ENCODE results near the gene JAM2. TPM values are rescaled to one million over a fixed set of nuclear protein-coding genes. Genes with fewer than 3 reads are reported as not detected.

JAM2 gene
- polyA plus RNA-seq, 3 donors from 2014 or later = not detected

DNA sequence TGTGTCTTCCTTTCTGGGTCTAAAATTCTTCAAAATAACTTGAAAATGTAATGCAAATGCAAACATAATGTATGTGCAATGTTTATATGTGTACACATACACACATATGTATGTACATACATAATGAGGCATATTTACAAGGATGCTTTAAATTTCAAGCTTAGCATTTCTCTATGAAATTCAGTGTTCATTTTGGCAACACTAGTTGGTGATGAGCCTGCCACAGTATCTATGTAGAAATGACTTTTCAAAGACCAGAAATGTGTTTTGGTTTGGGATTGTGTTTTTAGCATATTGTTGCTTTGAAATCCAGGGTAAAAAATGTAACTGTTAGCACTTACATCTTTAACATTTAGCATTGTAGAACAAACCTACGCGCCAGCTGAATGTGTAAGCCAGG is 105.8 kb downstream of the JAM2 start:
- no peak overlapping the region for H3K27ac Mint-ChIP-seq
- H3K9me3 Mint-ChIP-seq = no peaks in the 10 kb centered on the region
- no peak overlapping the region for H3K4me3 Mint-ChIP-seq
- peaks cover 9 to 35% of the 10 kb centered on the region in 2 donors for H3K4me1 Mint-ChIP-seq
- H3K27me3 Mint-ChIP-seq (ENCODE audit: low read depth in 3 of 3) = peaks cover 0 to 3% (median 0%) of the 10 kb centered on the region in 3 donors
- H3K36me3 Mint-ChIP-seq = peaks cover 0 to 14% (median 4%) of the 10 kb centered on the region in 3 donors
- DNase-seq = no peak

DNA sequence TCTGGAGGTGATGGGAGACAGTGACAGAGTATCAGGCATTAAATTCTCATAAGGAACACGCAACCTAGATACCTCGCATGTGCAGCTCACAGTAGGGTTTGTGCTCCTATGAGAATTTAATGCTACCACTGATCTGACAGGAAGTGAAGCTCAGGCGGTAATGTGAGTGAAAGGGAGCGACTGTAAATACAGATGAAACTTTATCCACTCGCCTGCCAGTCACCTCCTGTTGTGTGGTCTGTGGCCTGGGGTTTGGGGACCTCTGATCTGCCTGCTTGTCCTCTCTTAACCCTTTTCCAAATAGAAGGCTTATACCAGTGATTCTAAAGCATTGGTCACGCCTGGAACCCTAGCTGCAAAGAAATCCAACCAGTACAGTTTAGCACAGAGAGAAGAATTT is 111.0 kb downstream of the JAM2 start:
- Mint-ChIP-seq H3K27me3 (ENCODE audit: low read depth in 3 of 3) (peaks cover 0 to 3% (median 0%) of the 10 kb centered on the region in 3 donors), H3K36me3 (peaks cover 16 to 24% (median 18%) of the 10 kb centered on the region in 3 donors), H3K4me3 (peak overlapping the region; percentile 1 to 73 (median 33)), H3K27ac (peak overlapping the region; percentile 75 to 95 (median 82)), H3K9me3 (no peaks in the 10 kb centered on the region), H3K4me1 (peaks cover 16 to 25% of the 10 kb centered on the region in 2 donors)
- DNase-seq = peak in 2 of 3 donors; percentile 5 to 7

DNA sequence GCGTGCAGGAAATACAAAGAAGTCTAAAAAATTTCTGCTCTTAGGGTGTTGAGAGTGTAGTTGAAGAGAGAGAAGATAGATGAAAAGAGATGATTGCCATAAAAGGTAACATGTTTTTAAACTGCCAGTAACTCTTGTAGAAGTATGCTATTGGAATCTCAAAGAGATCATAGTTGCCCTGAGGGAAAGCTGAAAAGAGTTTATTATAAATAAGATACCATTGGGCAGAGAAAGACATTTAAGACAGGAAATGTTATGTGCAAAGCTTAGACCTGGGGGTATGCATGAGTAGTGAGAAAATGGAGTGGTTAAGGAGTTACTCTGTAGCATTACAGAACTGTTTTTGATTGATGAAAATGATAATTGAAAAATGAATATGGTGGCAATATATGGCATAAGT is 113.4 kb downstream of the JAM2 start:
- H3K27ac Mint-ChIP-seq = peak overlapping the region in 1 of 6 donors; percentile 1
- DNase-seq = no peak
- H3K4me1 Mint-ChIP-seq = peaks cover 28 to 45% of the 10 kb centered on the region in 2 donors
- no peak overlapping the region for H3K4me3 Mint-ChIP-seq
- H3K9me3 Mint-ChIP-seq = no peaks in the 10 kb centered on the region
- peaks cover 19 to 30% (median 27%) of the 10 kb centered on the region in 3 donors for H3K36me3 Mint-ChIP-seq
- H3K27me3 Mint-ChIP-seq (ENCODE audit: low read depth in 3 of 3) = peaks cover 0 to 3% (median 3%) of the 10 kb centered on the region in 3 donors

DNA sequence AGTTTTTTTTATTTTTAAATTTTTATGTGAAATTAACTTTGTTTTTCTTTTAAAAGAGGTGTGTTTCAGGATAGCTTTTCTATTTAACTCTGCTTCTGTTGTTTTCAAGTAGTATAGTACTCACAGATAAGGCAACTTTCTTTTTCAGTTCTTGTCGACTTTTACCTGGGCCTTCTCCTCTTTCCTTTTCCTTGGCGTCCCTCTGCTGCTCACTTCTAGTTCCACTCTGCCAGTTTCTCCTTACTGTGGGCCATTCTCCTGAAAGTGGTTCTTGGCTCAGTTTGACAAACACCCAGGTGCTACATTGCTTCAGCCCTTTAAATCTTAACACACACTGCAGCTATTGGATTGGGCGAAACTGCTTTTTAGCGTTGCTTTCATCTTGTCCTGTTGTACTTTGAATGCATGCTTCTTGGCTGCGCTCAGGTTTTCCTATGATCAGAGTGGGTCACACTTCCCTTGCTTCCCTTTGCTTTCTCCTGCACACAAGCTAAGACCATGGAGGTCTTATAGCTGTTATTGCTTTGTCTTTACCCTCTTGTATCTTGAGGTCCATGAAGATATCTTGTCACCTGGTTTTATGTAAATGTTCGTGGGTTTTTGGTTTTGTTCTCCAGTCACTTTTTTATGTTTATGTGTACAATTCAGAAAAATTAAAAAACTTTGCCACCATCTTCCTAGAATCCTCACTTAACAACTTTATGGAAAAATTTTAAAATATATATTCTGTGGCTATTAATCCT is 117.3 kb downstream of the JAM2 start:
- H3K27ac Mint-ChIP-seq = peak overlapping the region; percentile 3 to 68 (median 54)
- peaks cover 0 to 5% (median 0%) of the 10 kb centered on the region in 3 donors for H3K27me3 Mint-ChIP-seq (ENCODE audit: low read depth in 3 of 3)
- DNase-seq = no peak
- peak overlapping the region in 3 of 5 donors; percentile 39 to 60 (median 48) for H3K4me3 Mint-ChIP-seq
- peaks cover 28 to 63% (median 38%) of the 10 kb centered on the region in 3 donors for H3K36me3 Mint-ChIP-seq
- H3K4me1 Mint-ChIP-seq = peaks cover 20 to 46% of the 10 kb centered on the region in 2 donors
- H3K9me3 Mint-ChIP-seq = no peaks in the 10 kb centered on the region

DNA sequence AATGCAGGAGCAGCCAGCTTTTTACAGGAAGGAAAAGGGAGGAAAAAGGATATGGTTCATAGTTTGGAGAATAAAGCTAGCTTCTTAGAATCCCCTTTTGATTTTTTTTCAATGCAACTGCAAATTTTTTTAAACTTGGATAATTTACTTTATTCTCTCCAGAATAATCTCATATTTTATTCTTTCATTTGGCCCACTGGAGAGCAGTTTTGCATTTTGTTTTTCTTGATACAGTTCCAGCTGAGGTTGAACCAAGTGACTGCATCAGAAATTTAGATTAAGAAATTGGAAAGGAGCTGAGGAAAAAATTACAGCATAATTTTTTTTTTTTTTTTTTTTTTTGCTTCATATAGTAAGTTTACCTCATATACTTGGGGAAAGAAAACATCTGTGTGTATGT is 118.5 kb downstream of the JAM2 start:
- H3K4me1 Mint-ChIP-seq = peaks cover 20 to 46% of the 10 kb centered on the region in 2 donors
- H3K27me3 Mint-ChIP-seq (ENCODE audit: low read depth in 3 of 3) = peaks cover 0 to 5% (median 0%) of the 10 kb centered on the region in 3 donors
- H3K9me3 Mint-ChIP-seq = no peaks in the 10 kb centered on the region
- peaks cover 26 to 64% (median 38%) of the 10 kb centered on the region in 3 donors for H3K36me3 Mint-ChIP-seq
- H3K27ac Mint-ChIP-seq = peak overlapping the region in 4 of 6 donors; percentile 3 to 55 (median 29)
- no peak overlapping the region for H3K4me3 Mint-ChIP-seq
- no peak for DNase-seq

DNA sequence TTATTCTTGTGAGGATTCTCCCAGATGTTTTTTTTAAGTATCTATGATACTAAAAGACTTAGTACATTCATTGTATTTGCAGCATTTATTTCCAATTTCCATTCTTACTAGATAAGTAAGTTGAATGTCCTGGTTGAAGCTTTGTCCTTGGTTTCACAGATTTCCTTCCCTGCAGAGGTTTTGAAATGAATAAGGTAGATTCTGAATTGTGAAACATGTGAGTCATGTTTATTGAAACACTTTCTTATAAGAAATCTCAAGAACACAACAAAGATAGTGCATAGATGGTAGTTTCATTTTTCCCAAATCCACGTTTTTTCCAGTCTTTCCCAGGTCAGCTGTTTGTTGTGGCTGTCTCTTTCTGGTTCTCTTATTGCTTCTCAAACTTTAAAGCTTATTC is 120.5 kb downstream of the JAM2 start:
- Mint-ChIP-seq H3K36me3 (peaks cover 23 to 61% (median 38%) of the 10 kb centered on the region in 3 donors), H3K4me3 (no peak overlapping the region), H3K9me3 (no peaks in the 10 kb centered on the region), H3K27me3 (ENCODE audit: low read depth in 3 of 3) (peaks cover 0 to 5% (median 0%) of the 10 kb centered on the region in 3 donors), H3K4me1 (peaks cover 19 to 46% of the 10 kb centered on the region in 2 donors), H3K27ac (peak overlapping the region in 2 of 6 donors; percentile 18 to 21)
- DNase-seq = no peak

DNA sequence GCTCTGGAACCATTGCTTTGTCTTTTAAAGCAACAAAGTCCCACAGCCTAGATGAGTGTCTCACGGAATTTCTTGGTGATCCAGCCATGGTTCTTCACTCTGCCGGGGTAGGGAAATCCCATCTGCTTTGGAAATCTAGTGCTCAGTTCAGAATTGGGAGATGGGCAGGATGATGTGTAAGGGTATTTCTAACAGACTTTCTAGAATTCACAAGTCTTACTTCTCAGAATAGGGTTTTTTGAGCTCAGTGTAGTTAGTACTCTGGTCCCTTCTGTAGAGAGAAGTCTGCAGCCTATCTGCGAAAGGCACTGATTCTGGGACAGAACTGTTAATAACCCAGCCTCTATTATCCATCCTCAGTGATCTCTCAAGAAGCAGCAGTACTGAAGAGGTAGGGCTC is 121.0 kb downstream of the JAM2 start:
- no peaks in the 10 kb centered on the region for H3K9me3 Mint-ChIP-seq
- peaks cover 0 to 5% (median 0%) of the 10 kb centered on the region in 3 donors for H3K27me3 Mint-ChIP-seq (ENCODE audit: low read depth in 3 of 3)
- no peak overlapping the region for H3K4me3 Mint-ChIP-seq
- peaks cover 25 to 62% (median 39%) of the 10 kb centered on the region in 3 donors for H3K36me3 Mint-ChIP-seq
- H3K27ac Mint-ChIP-seq = peak overlapping the region in 2 of 6 donors; percentile 18 to 22
- DNase-seq = no peak
- peaks cover 19 to 45% of the 10 kb centered on the region in 2 donors for H3K4me1 Mint-ChIP-seq

DNA sequence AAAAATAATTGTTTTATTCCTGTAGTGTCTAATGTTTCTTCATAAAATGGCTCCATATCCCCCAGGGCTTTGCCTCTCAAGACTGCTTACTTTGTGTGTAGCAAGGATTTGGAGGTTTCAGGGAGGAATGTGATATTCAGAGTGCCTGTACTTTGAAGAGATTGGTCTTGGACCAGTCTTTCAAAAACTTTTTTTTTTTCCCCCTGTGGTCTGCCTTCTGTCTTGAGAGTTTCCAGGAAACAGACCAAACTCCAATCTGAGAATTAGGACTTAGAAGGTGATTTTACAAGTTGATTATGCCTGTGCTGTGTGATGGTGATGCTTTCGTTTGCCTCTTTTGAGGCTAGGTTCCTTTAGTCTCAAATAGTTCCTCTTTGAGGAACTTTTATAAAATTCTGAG is 121.6 kb downstream of the JAM2 start:
- H3K4me3 Mint-ChIP-seq = no peak overlapping the region
- no peaks in the 10 kb centered on the region for H3K9me3 Mint-ChIP-seq
- H3K27ac Mint-ChIP-seq = peak overlapping the region in 1 of 6 donors; percentile 18
- peaks cover 0 to 3% (median 0%) of the 10 kb centered on the region in 3 donors for H3K27me3 Mint-ChIP-seq (ENCODE audit: low read depth in 3 of 3)
- H3K4me1 Mint-ChIP-seq = peaks cover 19 to 39% of the 10 kb centered on the region in 2 donors
- DNase-seq = no peak
- peaks cover 30 to 62% (median 45%) of the 10 kb centered on the region in 3 donors for H3K36me3 Mint-ChIP-seq

DNA sequence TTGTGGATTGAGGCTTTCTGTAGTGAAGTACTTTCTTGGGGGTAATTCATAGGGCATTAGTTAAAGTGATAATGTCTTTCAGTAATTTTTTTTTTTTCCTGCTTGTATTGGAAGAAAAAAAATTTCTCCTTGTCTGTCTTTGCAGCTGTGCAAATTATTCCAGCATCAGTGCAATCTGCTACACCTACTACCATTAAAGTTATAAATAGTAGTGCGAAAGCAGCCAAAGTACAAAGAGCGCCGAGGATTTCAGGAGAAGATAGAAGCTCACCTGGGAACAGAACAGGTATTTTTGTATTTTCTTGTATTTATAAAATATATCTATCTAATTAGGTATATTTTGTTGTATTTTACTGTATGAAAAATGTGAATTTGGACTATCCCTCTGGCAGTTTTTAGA is 125.0 kb downstream of the JAM2 start:
- peaks cover 5 to 14% of the 10 kb centered on the region in 2 donors for H3K4me1 Mint-ChIP-seq
- no peaks in the 10 kb centered on the region for H3K9me3 Mint-ChIP-seq
- no peak overlapping the region for H3K4me3 Mint-ChIP-seq
- H3K27ac Mint-ChIP-seq = no peak overlapping the region
- peaks cover 0 to 2% (median 0%) of the 10 kb centered on the region in 3 donors for H3K27me3 Mint-ChIP-seq (ENCODE audit: low read depth in 3 of 3)
- DNase-seq = no peak
- peaks cover 31 to 71% (median 35%) of the 10 kb centered on the region in 3 donors for H3K36me3 Mint-ChIP-seq

Other genes starting within 250 kb of the JAM2 start
- gene MRPL39, start 31.8 kb upstream of the JAM2 start, polyA plus RNA-seq = 10 to 100 TPM; 20.2 to 33.0 (median 22.8) TPM
- 100 to 1,000 TPM; 343 to 470 (median 345) TPM for gene ATP5PF, start 95.6 kb downstream of the JAM2 start, polyA plus RNA-seq
- 10 to 100 TPM; 12.6 to 20.8 (median 14.8) TPM for gene GABPA, start 95.7 kb downstream of the JAM2 start, polyA plus RNA-seq